Measurements from ENCODE around the gene NFATC2.
A peak's percentile ranks its signal among the peaks of the same experiment; 100 is the strongest.

Gene NFATC2

GRCh38 chr20:51389543-51390264, 152.8 kb downstream of the NFATC2 start:
- DNase-seq (ENCODE audit: low spot score): no peak

- DNase-seq (ENCODE audit: low spot score): no peak
Measured at GRCh38 chr20:51388756-51389542, 153.6 kb downstream of the NFATC2 start.

GRCh38 chr20:51388227-51388626, 154.3 kb downstream of the NFATC2 start:
- peak; percentile 36 for DNase-seq (ENCODE audit: low spot score)

GRCh38 chr20:51387125-51387875, 155.2 kb downstream of the NFATC2 start:
- DNase-seq (ENCODE audit: low spot score): no peak

- DNase-seq (ENCODE audit: low spot score): no peak
Measured at GRCh38 chr20:51386586-51386985, 155.9 kb downstream of the NFATC2 start.

- peak; percentile 67 for DNase-seq (ENCODE audit: low spot score)
Measured at GRCh38 chr20:51385646-51386530, 156.6 kb downstream of the NFATC2 start.

- no peak for DNase-seq (ENCODE audit: low spot score)
Measured at GRCh38 chr20:51384875-51385274, 157.6 kb downstream of the NFATC2 start.

GRCh38 chr20:51383891-51384510, 158.5 kb downstream of the NFATC2 start:
- no peak for DNase-seq (ENCODE audit: low spot score)

GRCh38 chr20:51382986-51383821, 159.3 kb downstream of the NFATC2 start:
- peak; percentile 14 for DNase-seq (ENCODE audit: low spot score)

- DNase-seq (ENCODE audit: low spot score): no peak
Measured at GRCh38 chr20:51382111-51382985, 160.2 kb downstream of the NFATC2 start.

- no peak for DNase-seq (ENCODE audit: low spot score)
Measured at GRCh38 chr20:51381557-51381956, 161.0 kb downstream of the NFATC2 start.

GRCh38 chr20:51380401-51381385, 161.8 kb downstream of the NFATC2 start:
- DNase-seq (ENCODE audit: low spot score): no peak

- no peak for DNase-seq (ENCODE audit: low spot score)
Measured at GRCh38 chr20:51379601-51380341, 162.7 kb downstream of the NFATC2 start.

GRCh38 chr20:51378171-51378928, 164.2 kb downstream of the NFATC2 start:
- DNase-seq (ENCODE audit: low spot score): no peak

GRCh38 chr20:51377132-51377531, 165.4 kb downstream of the NFATC2 start:
- no peak for DNase-seq (ENCODE audit: low spot score)

- no peak for DNase-seq (ENCODE audit: low spot score)
Measured at GRCh38 chr20:51376111-51376510, 166.4 kb downstream of the NFATC2 start.

- no peak for DNase-seq (ENCODE audit: low spot score)
Measured at GRCh38 chr20:51375561-51375960, 167.0 kb downstream of the NFATC2 start.

Measured in GM03348 (cell line).